HEK293T (cell line): ENCODE measurements around the gene MAPK1IP1L.

ENCODE experiments used
- BHLHE40 ChIP-seq: fragments of 450-650 bp; IDR thresholded peaks from 2 replicates; pipeline ENCODE4 v1.6.1; 2016; ENCODE audit warnings: mild to moderate bottlenecking, moderate library complexity, borderline replicate concordance
- ELF4 ChIP-seq: fragments of 450-650 bp; IDR thresholded peaks from 2 replicates; pipeline ENCODE4 v1.6.1; 2017; ENCODE audit warnings: antibody characterized with exemption
- FOXM1 ChIP-seq: fragments of 450-650 bp; IDR thresholded peaks from 2 replicates; pipeline ENCODE4 v1.6.1; 2017; ENCODE audit warnings: mild to moderate bottlenecking, borderline replicate concordance
- HDGF ChIP-seq: fragments of 450-650 bp; IDR thresholded peaks from 2 replicates; pipeline ENCODE4 v1.6.1; 2017; ENCODE audit warnings: antibody characterized with exemption, borderline replicate concordance
- LEF1 ChIP-seq: fragments of 450-650 bp; IDR thresholded peaks from 2 replicates; pipeline ENCODE4 v1.6.1; 2017; ENCODE audit warnings: mild to moderate bottlenecking, borderline replicate concordance
- NFRKB ChIP-seq: fragments of 450-650 bp; IDR thresholded peaks from 2 replicates; pipeline ENCODE4 v1.6.1; 2016; ENCODE audit warnings: mild to moderate bottlenecking, moderate library complexity
- SP1 ChIP-seq: fragments of 450-650 bp; IDR thresholded peaks from 2 replicates; pipeline ENCODE4 v1.6.1; 2017
- SUZ12 ChIP-seq: fragments of 450-650 bp; IDR thresholded peaks from 2 replicates; pipeline ENCODE4 v1.6.1; 2016; ENCODE audit warnings: mild to moderate bottlenecking
- TARDBP ChIP-seq: fragments of 450-650 bp; IDR thresholded peaks from 2 replicates; pipeline ENCODE4 v1.6.1; 2016
- ZNF384 ChIP-seq: fragments of 450-650 bp; IDR thresholded peaks from 2 replicates; pipeline ENCODE4 v1.6.1; 2016

DNA sequence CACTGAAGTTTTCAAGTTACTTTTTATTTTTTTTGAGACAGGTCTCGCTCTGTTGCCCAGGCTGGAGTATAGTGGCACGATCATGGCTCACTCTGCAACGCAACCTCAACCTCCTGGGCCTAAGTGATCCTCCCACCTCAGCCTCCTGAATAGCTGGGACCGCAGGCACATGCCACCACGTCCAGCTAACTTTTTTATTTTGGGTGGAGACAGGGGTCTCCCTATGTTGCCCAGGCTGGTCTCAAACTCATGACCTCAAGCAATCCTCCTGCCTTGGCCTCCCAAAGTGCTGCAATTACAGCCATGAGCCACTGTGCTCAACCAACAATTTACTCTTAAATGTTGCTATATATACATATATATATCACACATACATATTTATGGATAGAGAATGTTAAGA lies 50.3 kb downstream of the MAPK1IP1L start:
- no peak for TF ChIP-seq TARDBP
- no peak for TF ChIP-seq BHLHE40
- TF ChIP-seq SUZ12, result no peak
- TF ChIP-seq SP1, result no peak
- TF ChIP-seq HDGF, result no peak
- TF ChIP-seq FOXM1, result no peak
- TF ChIP-seq NFRKB, result no peak
- TF ChIP-seq ZNF384, result no peak
- no peak for TF ChIP-seq LEF1
- no peak for TF ChIP-seq ELF4
